GM12872 (cell line): ENCODE results near the gene SLC25A33.

Experiments
- TF ChIP-seq, protein P1 (sequence below): IDR thresholded peaks from 3 replicates; pipeline ENCODE4 v1.5.1; 2011; ENCODE audit warnings: low read depth, mild to moderate bottlenecking, low read length, moderate library complexity; ENCODE audit not compliant: insufficient read depth

SLC25A33 gene

DNA sequence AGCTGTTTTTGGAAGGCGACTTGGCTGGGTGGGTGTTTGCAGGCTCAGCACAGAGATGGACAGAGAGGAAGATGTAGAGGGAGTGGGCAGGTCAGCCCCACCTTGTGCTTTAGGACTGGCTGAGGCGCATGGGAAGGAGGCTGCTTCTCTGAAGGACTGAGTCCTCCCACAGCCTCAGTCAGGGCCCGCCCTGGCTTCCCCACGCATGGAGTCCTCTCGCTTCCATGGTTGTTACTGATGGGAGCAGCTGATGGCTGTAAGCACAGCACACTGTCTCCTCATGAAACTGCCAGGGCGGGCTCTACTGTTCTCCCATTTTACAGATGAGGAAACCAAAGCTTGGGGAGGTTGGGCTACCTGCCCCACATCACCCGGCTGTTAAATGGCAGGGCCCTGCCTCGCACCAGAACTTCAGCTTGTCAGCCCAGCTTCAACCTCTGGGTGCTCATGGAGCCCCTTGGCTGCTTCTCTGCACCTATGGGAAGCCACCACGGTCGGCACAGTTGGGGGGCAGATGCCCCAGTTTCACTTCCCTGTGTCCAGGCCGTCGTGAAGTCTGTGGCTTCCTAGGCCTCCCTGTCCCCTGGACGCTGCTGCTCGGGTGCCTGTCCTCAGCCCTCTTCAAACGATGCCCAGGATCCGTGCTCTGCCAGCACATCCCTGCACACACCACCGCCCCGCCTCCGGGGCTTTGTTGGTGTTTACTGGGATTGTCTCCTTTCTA lies 51.8 kb downstream of the SLC25A33 start:
- TF ChIP-seq, protein P1, sequence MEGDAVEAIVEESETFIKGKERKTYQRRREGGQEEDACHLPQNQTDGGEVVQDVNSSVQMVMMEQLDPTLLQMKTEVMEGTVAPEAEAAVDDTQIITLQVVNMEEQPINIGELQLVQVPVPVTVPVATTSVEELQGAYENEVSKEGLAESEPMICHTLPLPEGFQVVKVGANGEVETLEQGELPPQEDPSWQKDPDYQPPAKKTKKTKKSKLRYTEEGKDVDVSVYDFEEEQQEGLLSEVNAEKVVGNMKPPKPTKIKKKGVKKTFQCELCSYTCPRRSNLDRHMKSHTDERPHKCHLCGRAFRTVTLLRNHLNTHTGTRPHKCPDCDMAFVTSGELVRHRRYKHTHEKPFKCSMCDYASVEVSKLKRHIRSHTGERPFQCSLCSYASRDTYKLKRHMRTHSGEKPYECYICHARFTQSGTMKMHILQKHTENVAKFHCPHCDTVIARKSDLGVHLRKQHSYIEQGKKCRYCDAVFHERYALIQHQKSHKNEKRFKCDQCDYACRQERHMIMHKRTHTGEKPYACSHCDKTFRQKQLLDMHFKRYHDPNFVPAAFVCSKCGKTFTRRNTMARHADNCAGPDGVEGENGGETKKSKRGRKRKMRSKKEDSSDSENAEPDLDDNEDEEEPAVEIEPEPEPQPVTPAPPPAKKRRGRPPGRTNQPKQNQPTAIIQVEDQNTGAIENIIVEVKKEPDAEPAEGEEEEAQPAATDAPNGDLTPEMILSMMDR = no peak

DNA sequence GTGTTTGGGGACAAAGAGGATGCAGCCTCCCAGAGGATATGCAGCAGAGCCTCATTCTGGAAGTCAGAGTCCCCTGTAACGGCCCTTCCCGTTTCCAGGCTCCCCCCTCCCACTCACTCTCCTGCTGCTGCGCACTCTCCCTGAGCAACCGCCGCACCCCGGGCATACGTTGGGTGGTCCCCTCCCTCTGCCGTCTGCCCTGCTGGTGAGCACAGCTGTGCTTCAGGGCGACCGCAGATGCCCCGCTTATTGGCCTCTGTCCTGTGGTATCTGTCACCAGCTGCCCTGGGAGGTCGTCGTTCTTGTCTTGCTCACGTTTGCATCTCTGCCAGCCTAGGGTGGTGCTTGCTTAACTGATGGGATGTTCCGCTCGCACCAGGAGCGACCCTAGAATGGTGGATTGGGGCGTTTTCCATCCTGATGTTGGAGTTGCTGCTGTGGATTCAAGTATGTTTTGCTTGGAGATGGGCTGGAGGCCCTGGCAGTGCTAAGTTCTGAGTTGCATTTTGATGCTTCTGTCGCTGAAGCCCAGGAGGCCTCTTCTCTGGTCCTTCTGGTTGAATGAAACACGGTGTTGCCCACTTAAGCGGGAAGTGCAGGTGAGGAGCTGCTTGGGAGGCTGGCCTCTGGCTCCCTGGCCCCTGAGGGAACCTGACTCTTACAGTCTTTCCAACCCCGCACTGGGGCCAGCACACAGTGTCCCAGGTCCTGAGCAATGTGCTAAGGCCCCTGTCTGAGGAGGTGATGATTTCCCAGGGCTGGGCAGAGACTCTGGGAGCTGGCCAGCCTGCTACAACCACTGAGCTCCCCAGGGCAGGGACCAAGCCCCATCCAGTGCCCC lies 52.6 kb downstream of the SLC25A33 start:
- TF ChIP-seq, protein P1 = no peak

DNA sequence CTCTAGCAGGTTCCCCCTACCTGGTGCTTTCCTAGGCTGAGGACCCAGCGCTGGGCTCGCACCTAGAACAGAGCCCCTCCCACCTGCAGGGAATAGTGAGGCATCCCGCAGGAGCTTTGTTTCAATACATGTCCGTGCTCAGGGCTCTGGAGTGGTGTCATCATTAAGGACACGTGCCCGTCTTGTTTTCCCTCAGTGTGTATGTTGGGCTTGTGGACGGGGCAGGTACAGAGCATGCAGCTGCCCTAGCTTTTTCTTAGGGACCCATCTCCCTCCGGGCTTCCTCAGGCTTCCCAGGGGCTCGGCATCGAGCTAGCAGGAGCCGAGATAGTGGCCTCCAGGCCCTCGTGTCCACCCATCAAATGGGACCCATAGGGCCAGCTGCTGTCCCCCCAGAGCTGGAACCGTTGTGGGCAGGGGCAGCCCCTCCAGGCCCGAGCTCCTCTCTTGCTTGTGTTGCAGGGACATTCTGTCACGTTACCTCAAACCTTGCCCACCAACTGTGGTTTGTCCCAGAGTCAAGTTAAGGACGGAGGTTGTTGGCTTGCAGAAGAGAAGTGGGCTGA lies 53.3 kb downstream of the SLC25A33 start:
- TF ChIP-seq, protein P1 = no peak

DNA sequence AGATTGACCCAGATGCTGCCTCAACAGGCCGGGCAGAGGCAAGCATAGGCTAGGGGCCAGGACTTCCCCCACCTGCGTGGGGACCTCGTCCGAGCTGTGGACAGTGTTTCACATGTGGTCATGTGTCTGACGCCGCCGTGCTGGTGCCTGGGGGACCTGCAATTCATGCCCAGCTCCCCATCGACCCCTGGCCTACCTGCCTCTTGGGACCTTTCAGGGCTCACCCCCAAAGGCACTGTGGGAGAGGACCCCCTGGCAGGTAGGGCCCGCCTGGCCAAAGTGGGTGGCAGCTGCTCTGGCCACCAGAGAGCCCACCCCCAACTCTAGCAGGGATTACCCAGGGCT lies 53.9 kb downstream of the SLC25A33 start:
- TF ChIP-seq, protein P1 = no peak

DNA sequence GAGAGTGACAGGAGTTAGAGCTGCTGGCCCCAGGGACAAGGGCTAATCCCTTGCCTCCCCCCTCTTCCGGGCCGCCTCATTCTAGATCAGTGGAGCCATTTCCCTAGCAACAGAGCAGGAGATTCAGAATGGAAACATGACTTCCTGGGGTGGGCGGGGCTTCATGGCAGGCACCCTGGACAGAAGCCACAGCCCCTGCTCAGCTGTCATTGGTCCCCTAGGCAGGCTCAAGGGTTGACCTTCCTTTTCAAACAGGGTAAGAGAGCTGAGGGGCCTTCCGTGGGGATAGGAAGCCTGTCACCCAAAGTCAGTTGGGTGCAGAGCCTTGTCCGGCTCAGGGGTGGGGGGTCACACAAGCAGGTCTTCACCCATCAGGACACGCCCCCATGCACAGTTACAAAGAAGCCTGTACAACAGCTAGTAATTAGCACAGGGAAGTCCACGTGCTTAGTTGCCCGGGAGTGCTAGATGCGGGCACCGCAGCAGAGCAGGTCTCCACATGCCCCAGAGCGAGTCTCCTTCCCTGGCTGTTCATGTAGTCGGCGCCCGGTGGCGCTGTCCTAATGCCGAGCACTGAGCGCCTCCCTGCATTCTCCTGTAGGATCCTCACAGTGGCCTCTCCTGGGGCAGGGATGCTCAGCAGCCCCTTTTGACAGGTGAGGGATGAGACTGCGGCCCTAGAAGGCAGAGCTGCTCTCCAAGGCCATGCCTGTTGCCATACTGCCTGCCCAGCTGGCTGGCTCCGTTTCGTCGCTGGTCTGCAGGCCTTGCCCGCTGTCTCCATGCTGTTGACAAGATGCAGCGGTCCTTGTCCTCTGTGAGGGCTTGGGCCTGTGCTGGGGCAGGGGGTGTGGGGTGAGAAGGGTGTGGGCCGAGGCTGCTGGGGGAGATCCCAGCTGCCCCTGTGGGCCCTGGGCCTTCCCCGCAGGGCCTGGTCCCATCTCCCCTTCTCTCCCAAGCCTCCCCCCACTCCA lies 54.5 kb downstream of the SLC25A33 start:
- TF ChIP-seq, protein P1 = no peak

DNA sequence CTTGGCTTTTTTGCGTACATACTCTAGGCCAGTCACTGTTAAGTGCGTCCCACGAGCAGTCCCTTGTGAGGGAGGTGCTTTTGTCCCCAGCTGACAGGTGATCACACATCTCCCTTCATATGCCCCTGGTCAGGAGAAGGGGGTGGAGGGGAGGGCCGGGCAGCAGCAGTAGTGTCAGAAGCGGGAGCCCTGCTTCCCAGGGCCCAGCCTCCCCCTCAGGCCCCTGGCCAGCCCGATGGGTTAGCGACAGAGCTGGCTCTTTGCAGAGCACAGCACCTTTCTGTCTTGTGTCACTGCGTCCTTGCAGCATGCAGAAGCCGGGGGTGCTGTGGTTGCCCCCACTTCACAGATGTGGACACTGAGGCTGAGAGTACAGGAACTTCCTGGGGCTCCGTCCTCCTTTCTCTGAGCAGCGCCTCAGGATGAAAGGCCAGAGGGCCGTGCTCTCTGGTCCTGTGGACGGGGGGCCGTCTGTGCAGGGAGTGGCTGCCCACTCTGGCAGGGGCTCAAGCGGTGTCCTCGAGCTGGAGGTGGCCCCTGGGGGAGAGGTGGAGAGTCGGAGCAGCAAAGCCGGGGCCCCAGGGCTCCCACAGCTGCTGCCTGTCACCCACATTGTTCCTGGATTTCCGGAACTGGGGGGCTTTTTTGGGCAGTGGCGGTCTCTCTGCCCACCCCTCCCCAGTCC lies 55.3 kb downstream of the SLC25A33 start:
- TF ChIP-seq, protein P1 = no peak
